Mucosa of descending colon (tissue), 3 donors: ENCODE data around the gene QSOX2. TPM values are rescaled to one million over a fixed set of nuclear protein-coding genes. Genes with fewer than 3 reads are reported as not detected.
A peak's percentile ranks its signal among the peaks of the same experiment; 100 is the strongest.

Experiments
- ATAC-seq: fragments of 200-7000 bp; cut with Tn5 transposase; one replicate; pipeline ENCODE4 v1.9.1; 2020; ENCODE audit warnings: mild to moderate bottlenecking, moderate library complexity
- DNase-seq, 3 donors: peaks; one replicate each; pipeline ENCODE4 v3.0.0-alpha.2; 2020
- H3K36me3 ChIP-seq: fragments of 200-600 bp; one replicate; pipeline ENCODE4 v1.8.0; 2021; ENCODE audit warnings: low read depth, mild to moderate bottlenecking
- H3K4me1 ChIP-seq: fragments of 200-600 bp; one replicate; pipeline ENCODE4 v1.8.0; 2021; ENCODE audit warnings: low read depth, mild to moderate bottlenecking
- H3K4me3 ChIP-seq: fragments of 200-600 bp; one replicate; pipeline ENCODE4 v1.8.0; 2021; ENCODE audit warnings: mild to moderate bottlenecking
- H3K9me3 ChIP-seq: fragments of 200-600 bp; one replicate; pipeline ENCODE4 v1.8.0; 2021; ENCODE audit warnings: mild to moderate bottlenecking
- intact Hi-C, 2 donors: fragments of 100-400 bp; cut with DNase I in 1 of 2; cut with micrococcal nuclease in 1 of 2; formaldehyde crosslinking; loops; one replicate each; pipeline versions ENCODE4 v1.11.0 to v1.11.1; 2022; cut with DNase I, micrococcal nuclease
- total RNA-seq, 3 donors: library from RNA; stranded (reverse); fragmentation: NEBNext Ultra II Directional in 2 of 3; extraction: Animal tissue kit (Norgen Biotek cat#: 25700) in 2 of 3; gene quantifications; one replicate each; pipeline versions ENCODE4 v1.2.1 to v1.2.4, GENCODE V29; 2021 to 2023
- TF ChIP-seq, protein P1 (sequence below): fragments of 200-600 bp; IDR thresholded peaks from one replicate; pipeline ENCODE4 v1.8.0; 2022; ENCODE audit warnings: antibody characterized with exemption, mild to moderate bottlenecking
- donor health status: DM: no; HTN: no; CAD: no; lungs with moderate emphysema.
- donor health status: DM: no; HTN: no; CAD: no.
- donor health status: DM: no; HTN: yes; CAD: no.

QSOX2 gene
- total RNA-seq, 3 donors from 2014 or later, result 6.1 to 8.1 (median 7.1) TPM

GRCh38 chr9:136204838-136205706 lies 40.5 kb downstream of the QSOX2 start, which contains the start of gene LHX3:
Gene LHX3, minus strand, starts transcription at chr9:136205128. Its CDS starts 116 bp downstream, at chr9:136205012.
- ATAC-seq (peak; percentile 53), DNase-seq (peak in 1 of 3 donors; percentile 13)
- no peaks in the 10 kb centered on the region for H3K36me3 ChIP-seq
- no peaks in the 10 kb centered on the region for H3K9me3 ChIP-seq
- H3K4me3 ChIP-seq, result no peak within 1 kb of the TSS
- no peaks in the 10 kb centered on the region for H3K4me1 ChIP-seq
- intact Hi-C loops, result no loop called here
- TF ChIP-seq, protein P1, sequence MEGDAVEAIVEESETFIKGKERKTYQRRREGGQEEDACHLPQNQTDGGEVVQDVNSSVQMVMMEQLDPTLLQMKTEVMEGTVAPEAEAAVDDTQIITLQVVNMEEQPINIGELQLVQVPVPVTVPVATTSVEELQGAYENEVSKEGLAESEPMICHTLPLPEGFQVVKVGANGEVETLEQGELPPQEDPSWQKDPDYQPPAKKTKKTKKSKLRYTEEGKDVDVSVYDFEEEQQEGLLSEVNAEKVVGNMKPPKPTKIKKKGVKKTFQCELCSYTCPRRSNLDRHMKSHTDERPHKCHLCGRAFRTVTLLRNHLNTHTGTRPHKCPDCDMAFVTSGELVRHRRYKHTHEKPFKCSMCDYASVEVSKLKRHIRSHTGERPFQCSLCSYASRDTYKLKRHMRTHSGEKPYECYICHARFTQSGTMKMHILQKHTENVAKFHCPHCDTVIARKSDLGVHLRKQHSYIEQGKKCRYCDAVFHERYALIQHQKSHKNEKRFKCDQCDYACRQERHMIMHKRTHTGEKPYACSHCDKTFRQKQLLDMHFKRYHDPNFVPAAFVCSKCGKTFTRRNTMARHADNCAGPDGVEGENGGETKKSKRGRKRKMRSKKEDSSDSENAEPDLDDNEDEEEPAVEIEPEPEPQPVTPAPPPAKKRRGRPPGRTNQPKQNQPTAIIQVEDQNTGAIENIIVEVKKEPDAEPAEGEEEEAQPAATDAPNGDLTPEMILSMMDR, result no peak

DNA sequence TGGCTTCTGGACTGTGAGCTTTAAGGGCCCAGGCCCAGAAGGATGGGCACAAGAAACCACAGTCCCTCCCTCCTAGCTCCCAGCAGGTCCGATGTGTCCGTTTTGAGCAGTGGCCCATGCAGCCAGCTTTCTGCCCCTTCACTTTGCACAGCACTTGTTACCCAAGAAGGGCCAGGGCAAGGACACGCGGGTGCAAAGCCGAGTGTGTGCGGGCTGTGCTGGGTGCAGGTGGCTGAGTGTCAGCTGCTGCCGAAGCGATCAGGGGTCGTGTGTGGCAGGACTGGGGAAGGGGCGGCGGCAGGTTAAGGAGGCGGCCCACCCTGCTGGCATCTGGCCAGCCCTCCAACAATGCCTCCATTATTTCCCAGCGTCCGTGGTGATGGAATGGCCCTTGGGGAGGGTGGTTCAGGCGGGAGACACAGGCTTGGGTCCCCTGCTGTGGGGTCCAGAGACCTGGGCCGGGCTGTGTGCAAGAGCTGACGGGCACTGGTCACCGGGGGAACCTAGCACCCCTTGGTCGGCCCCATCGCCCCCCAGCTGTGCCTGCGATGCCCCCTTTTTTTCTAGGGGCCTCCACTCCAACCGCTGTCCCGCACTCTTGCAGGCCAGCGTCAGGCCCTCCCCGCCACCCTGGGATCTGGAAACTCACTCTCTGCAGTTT lies 41.3 kb downstream of the QSOX2 start:
- Histone ChIP-seq H3K36me3 (no peaks in the 10 kb centered on the region), H3K4me1 (no peaks in the 10 kb centered on the region), H3K4me3 (no peak overlapping the region), H3K9me3 (no peaks in the 10 kb centered on the region)
- intact Hi-C loops, result no loop called here
- DNase-seq, result no peak
- ATAC-seq, result no peak
- TF ChIP-seq, protein P1, result no peak

GRCh38 chr9:136203408-136204144 lies 42.0 kb downstream of the QSOX2 start:
- no peaks in the 10 kb centered on the region for H3K9me3 ChIP-seq
- H3K36me3 ChIP-seq, result no peaks in the 10 kb centered on the region
- ATAC-seq, result no peak
- H3K4me1 ChIP-seq, result no peaks in the 10 kb centered on the region
- no peak overlapping the region for H3K4me3 ChIP-seq
- TF ChIP-seq, protein P1, result no peak
- intact Hi-C loops, result no loop called here
- DNase-seq, result no peak

DNA sequence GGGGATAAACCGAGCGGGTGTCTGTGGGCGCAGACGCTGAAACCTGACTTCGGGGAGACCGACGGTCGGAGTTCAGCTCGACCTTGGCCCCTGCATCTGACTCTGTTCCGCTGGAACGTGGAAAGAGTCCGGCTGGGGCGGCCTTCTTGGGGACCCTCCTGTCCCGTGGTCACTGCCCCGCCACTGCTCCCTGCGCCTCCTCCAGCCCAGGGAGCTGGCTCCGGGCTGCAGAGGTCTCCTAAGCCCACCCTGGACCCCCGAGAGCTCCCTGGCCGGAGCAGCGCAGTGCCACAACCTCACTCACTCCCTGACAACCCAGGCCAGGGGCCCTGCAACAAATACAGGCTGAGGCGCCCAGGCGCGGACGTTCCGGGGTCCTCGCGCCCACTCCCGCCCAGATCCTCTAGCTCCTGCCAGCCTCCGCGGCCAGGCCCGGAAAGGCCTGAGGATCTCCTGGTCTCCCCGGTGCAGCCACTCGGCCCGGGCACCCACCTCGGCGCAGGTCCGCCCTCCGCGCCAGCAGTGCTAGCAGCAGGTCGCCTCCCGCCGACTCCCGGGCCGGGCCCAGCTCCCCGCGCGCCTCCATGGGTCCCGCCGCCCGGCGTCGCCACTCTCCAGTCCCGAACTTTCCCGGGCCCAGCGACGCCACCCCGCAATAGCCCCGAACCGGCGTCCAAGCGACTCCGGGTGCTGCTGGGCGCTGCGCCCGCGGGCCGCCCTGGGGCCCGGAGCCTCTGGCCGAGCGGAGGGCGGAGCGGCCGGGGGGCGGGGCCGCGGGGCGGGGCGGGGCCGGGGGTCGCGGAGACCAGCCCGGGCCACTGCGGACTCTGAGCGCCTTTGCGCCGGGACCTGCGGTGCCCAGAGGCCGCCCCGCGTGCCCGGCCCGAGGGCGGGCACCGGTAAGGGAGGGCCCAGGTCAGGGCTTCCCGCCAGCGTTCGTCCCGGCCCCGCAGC lies 42.9 kb downstream of the QSOX2 start:
- TF ChIP-seq, protein P1, result no peak
- no peaks in the 10 kb centered on the region for H3K9me3 ChIP-seq
- H3K4me1 ChIP-seq, result no peaks in the 10 kb centered on the region
- H3K4me3 ChIP-seq, result no peak overlapping the region
- H3K36me3 ChIP-seq, result no peaks in the 10 kb centered on the region
- DNase-seq (no peak), ATAC-seq (no peak)
- intact Hi-C loops, result no loop called here
